Activated CD4-positive, alpha-beta T cell treated with anti-CD3 and anti-CD28 coated beads for 36 hours (primary cell): ENCODE measurements around the gene ALG8. TPM values are rescaled to one million over a fixed set of nuclear protein-coding genes. Genes with fewer than 3 reads are reported as not detected.
A peak's percentile ranks its signal among the peaks of the same experiment; 100 is the strongest.
"Not testable (repeated sequence)": the region's sequence is repeated elsewhere in the genome, so short reads cannot be mapped to it uniquely, and the experiment has no call there.

ENCODE experiments used
- ATAC-seq: fragments of 200-7000 bp; cut with Tn5 transposase; one replicate; pipeline ENCODE4 v1.10.0; 2021; ENCODE audit warnings: mild to moderate bottlenecking, moderate library complexity
- CTCF ChIA-PET: fragments of 350-600 bp; sonication (Branson Sonifier 250); formaldehyde crosslinking; loops from one replicate; lab custom pipeline; 2021; ENCODE audit warnings: antibody characterized with exemption; lab: Charles Lee
- POLR2A ChIA-PET: fragments of 350-600 bp; sonication (Branson Sonifier 250); formaldehyde crosslinking; loops from one replicate; lab custom pipeline; 2021; ENCODE audit warnings: antibody characterized with exemption, inconsistent platforms; lab: Charles Lee
- DNase-seq: peaks from one replicate; pipeline ENCODE4 v3.0.0-alpha.2; 2020
- H3K27ac Mint-ChIP-seq: one replicate; pipeline ENCODE4 v1.8.0; 2021; ENCODE audit warnings: mixed read lengths
- H3K27me3 Mint-ChIP-seq: one replicate; pipeline ENCODE4 v1.8.0; 2021; ENCODE audit warnings: mixed read lengths
- H3K36me3 Mint-ChIP-seq: one replicate; pipeline ENCODE4 v1.8.0; 2021; ENCODE audit warnings: low read depth, mixed read lengths
- H3K4me1 Mint-ChIP-seq: one replicate; pipeline ENCODE4 v1.8.0; 2021; ENCODE audit warnings: mixed read lengths
- H3K4me3 Mint-ChIP-seq: one replicate; pipeline ENCODE4 v1.8.0; 2021; ENCODE audit warnings: mild to moderate bottlenecking, moderate library complexity, mixed read lengths
- H3K9me3 Mint-ChIP-seq: one replicate; pipeline ENCODE4 v1.8.0; 2021; ENCODE audit warnings: low read depth, mixed read lengths
- intact Hi-C, 2 experiments: fragments of 100-400 bp; cut with DNase I in 1 of 2; cut with micrococcal nuclease in 1 of 2; formaldehyde crosslinking; loops; one replicate each; pipeline versions ENCODE4 v1.14.2 to v1.15.1; 2022 to 2024; cut with DNase I, micrococcal nuclease
- total RNA-seq, 2 experiments: library from RNA; stranded (reverse); gene quantifications; one replicate each; pipeline ENCODE4 v1.2.3, GENCODE V29; 2021

Gene ALG8
- total RNA-seq, result 10 to 100 TPM; 59.4 to 85.2 TPM

- peaks cover 47% of the 10 kb centered on the region for H3K36me3 Mint-ChIP-seq
Measured at GRCh38 chr11:78139422-78140391, at the start of gene ALG8. Gene ALG8, minus strand, starts transcription at chr11:78139626. Its CDS starts 38 bp downstream, at chr11:78139588.

GRCh38 chr11:78188286-78189173, 49.1 kb upstream of the ALG8 start, which contains the start of the genes KCTD21 and USP35:
Gene KCTD21, minus strand, starts transcription at chr11:78188626. Its CDS starts 14,072 bp downstream, at chr11:78174554.
Gene USP35, plus strand, starts transcription at chr11:78188919. Its CDS starts 7,327 bp downstream, at chr11:78196246.
- CTCF ChIA-PET, result interaction anchor here (0.6 to 2.1 kb wide), 9 partner anchors 9 to 376 kb away, joined by 3 to 10 read pairs (median 3); partner anchors contain the start of genes ALG8 and GAB2
- H3K27me3 Mint-ChIP-seq, result no peaks in the 10 kb centered on the region
- H3K4me1 Mint-ChIP-seq, result peaks cover 57% of the 10 kb centered on the region
- intact Hi-C loops, result loop anchor here (1.0 to 5.0 kb wide), 13 partner anchors 14 to 551 kb away; partner anchors contain the start of genes ALG8 (in 2 of the 2), INTS4 (in 2 of the 2), CLNS1A (in 1 of the 2) and GAB2 (in 1 of the 2)
- DNase-seq (peak; percentile 96), ATAC-seq (peak; percentile 85)
- POLR2A ChIA-PET, result interaction anchor here (0.7 to 1.2 kb wide), 5 partner anchors 13 to 202 kb away, joined by 3 to 8 read pairs (median 5); partner anchors contain the start of genes ALG8 and INTS4
- H3K9me3 Mint-ChIP-seq, result no peaks in the 10 kb centered on the region
- peak within 1 kb of the TSS; percentile 84 for H3K4me3 Mint-ChIP-seq
- H3K27ac Mint-ChIP-seq, result peak within 1 kb of the TSS; percentile 97
- peaks cover 8% of the 10 kb centered on the region for H3K36me3 Mint-ChIP-seq

More at GRCh38 chr11:78139422-78140391, at the start of gene ALG8:
- peaks cover 32% of the 10 kb centered on the region for H3K4me1 Mint-ChIP-seq
- no peaks in the 10 kb centered on the region for H3K27me3 Mint-ChIP-seq
- ChIA-PET POLR2A (interaction anchor here (0.6 to 1.7 kb wide), 4 partner anchors 45 to 145 kb away, joined by 3 to 11 read pairs (median 6); partner anchors contain the start of genes INTS4, KCTD21 and USP35), CTCF (interaction anchor here (0.6 to 1.3 kb wide), 11 partner anchors 21 to 285 kb away, joined by 3 to 9 read pairs (median 3); partner anchors contain the start of genes KCTD21 and USP35)
- DNase-seq (peak; percentile 98), ATAC-seq (peak; percentile 93)
- H3K27ac Mint-ChIP-seq, result peak within 1 kb of the TSS; percentile 95
- no peaks in the 10 kb centered on the region for H3K9me3 Mint-ChIP-seq
- intact Hi-C loops, result loop anchor here (1.0 to 10.0 kb wide), 13 partner anchors 49 to 667 kb away; partner anchors contain the start of genes GAB2 (in 2 of the 2), KCTD21 (in 2 of the 2), RSF1 (in 2 of the 2) and USP35 (in 2 of the 2)
- peak within 1 kb of the TSS; percentile 86 for H3K4me3 Mint-ChIP-seq

DNA sequence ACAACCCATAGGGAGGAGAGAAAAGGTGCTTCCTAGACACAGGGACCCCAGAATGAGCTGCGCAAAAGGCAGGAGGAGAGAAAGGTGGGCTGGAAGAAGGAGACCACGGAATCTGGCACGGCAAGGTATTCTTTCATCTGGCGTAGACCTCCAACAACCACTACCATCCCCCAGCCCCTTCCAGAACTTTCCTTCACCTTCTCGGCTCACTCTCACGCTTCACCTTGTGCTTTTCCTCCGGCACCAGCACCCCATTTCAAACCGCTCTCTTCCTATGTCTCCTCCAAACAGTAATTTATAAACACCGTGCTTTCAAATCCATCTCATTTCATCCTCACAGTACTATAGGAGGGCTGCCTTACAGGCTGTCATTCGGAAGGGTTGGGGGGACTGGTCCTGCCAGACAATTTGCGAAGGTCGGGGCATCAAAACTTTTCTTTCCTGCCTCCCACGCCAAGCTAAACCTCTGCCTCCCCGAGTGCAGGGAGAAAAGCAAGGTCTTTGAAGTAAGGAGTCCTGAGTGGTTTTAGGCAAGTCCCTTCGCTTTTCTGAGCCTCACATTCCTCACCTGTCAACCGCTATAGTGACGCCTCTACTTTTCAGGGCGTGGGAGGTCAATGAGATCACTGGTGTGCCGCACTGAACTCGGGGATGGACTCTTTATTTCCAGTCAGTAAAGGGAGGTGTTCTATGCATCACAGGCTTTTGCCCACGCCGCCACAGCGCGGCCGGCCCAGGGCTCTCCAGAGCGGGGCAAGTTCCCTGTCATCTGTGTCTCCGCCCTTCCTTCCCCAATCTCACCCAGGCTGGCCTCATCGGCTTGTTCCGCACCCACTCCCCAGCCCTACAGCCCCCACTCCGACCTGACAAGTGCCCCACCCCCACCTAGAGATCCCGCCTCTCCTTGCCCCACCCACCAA, 48.2 kb upstream of the ALG8 start:
- peak; percentile 92 for DNase-seq
- POLR2A ChIA-PET, result interaction anchor here (0.7 to 1.2 kb wide), 5 partner anchors 14 to 201 kb away, joined by 3 to 8 read pairs (median 5); partner anchors contain the start of genes ALG8 and INTS4
- H3K9me3 Mint-ChIP-seq, result no peaks in the 10 kb centered on the region
- peak overlapping the region; percentile 84 for H3K4me3 Mint-ChIP-seq
- peaks cover 51% of the 10 kb centered on the region for H3K4me1 Mint-ChIP-seq
- ATAC-seq, result peak; percentile 77
- H3K27me3 Mint-ChIP-seq, result no peaks in the 10 kb centered on the region
- intact Hi-C loops, result loop anchor here (1.0 to 5.0 kb wide), 13 partner anchors 15 to 550 kb away; partner anchors contain the start of genes ALG8 (in 2 of the 2), INTS4 (in 2 of the 2), CLNS1A (in 1 of the 2) and GAB2 (in 1 of the 2)
- peaks cover 10% of the 10 kb centered on the region for H3K36me3 Mint-ChIP-seq
- H3K27ac Mint-ChIP-seq, result peak overlapping the region; percentile 97
- CTCF ChIA-PET, result interaction anchor here (0.6 to 2.1 kb wide), 8 partner anchors 10 to 377 kb away, joined by 3 to 10 read pairs (median 3); partner anchors contain the start of genes ALG8 and GAB2

DNA sequence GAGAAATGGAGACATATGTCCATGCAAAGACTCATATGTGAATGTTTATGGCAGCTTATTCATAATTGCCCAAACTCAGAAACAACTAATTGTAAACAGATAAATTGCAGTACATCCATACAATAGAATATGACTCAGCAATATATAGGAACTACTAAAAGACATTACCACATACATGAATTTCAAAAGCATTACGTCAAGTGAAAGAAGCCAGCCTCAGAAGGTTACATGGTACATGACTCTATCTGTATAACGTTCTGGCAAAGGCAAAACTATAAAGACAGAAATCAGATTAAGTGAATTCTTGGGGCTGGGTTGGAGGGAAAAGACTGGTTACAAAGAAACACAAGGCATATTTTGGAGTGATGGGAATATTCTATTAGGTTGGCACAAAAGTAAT, 41.8 kb upstream of the ALG8 start:
- Mint-ChIP-seq H3K4me1 (peaks cover 23% of the 10 kb centered on the region), H3K27ac (no peak overlapping the region), H3K4me3 (no peak overlapping the region), H3K9me3 (peaks cover 5% of the 10 kb centered on the region), H3K36me3 (peaks cover 27% of the 10 kb centered on the region), H3K27me3 (no peaks in the 10 kb centered on the region)
- POLR2A ChIA-PET, result no interaction called here
- intact Hi-C loops, result no loop called here
- no peak for ATAC-seq
- CTCF ChIA-PET, result no interaction called here
- no peak for DNase-seq

GRCh38 chr11:78180751-78181150, 41.3 kb upstream of the ALG8 start:
- DNase-seq (no peak), ATAC-seq (no peak)
- intact Hi-C loops, result no loop called here
- ChIA-PET POLR2A (interaction anchor here (0.6 kb wide), 1 partner anchor 370 kb away, joined by 4 read pairs; no protein-coding TSS in a partner anchor), CTCF (no interaction called here)
- Mint-ChIP-seq H3K4me3 (no peak overlapping the region), H3K27ac (no peak overlapping the region), H3K36me3 (peaks cover 30% of the 10 kb centered on the region), H3K9me3 (peaks cover 5% of the 10 kb centered on the region), H3K27me3 (no peaks in the 10 kb centered on the region), H3K4me1 (peaks cover 19% of the 10 kb centered on the region)

DNA sequence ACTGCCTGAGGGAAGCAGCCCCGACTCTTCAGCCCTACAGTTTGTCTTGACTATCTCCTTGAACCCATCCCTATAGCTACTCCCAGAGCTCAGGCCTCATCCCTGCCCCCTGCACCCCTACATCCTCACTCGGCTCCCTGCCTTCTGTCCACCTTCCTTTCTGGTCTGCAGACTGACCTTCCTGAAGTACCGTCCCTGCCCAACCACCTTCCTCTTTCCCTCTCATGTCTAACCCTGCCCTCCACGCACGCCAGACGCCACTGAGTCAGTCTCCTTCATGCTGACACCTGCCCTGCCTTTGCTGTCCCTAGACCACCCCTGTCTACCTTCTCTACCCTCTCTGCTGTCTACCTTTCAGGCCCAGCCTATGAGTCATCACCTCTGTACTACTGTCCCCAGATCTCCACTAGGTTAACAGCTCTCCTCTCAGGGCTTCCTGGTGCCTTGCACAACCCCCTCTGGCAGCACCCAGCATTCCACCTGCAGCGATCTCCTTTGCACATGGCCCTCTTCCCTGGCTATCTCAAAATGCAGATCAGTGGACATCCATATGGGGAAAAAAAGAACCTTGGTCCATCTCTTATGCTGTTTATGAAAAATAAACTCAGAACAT, 40.1 kb upstream of the ALG8 start:
- no peak for ATAC-seq
- Mint-ChIP-seq H3K27ac (peak overlapping the region; percentile 7), H3K4me3 (no peak overlapping the region), H3K9me3 (peaks cover 5% of the 10 kb centered on the region), H3K36me3 (peaks cover 30% of the 10 kb centered on the region), H3K27me3 (no peaks in the 10 kb centered on the region), H3K4me1 (peaks cover 16% of the 10 kb centered on the region)
- ChIA-PET CTCF (no interaction called here), POLR2A (no interaction called here)
- intact Hi-C loops, result no loop called here
- no peak for DNase-seq

GRCh38 chr11:78177216-78177615, 37.8 kb upstream of the ALG8 start:
- ChIA-PET CTCF (interaction anchor here (1.1 kb wide), 1 partner anchor 24 kb away, joined by 3 read pairs; no protein-coding TSS in a partner anchor), POLR2A (no interaction called here)
- Mint-ChIP-seq H3K36me3 (peaks cover 38% of the 10 kb centered on the region), H3K27me3 (no peaks in the 10 kb centered on the region), H3K4me3 (no peak overlapping the region), H3K4me1 (peaks cover 13% of the 10 kb centered on the region), H3K9me3 (peaks cover 5% of the 10 kb centered on the region), H3K27ac (no peak overlapping the region)
- ATAC-seq, result no peak
- no peak for DNase-seq
- intact Hi-C loops, result no loop called here

GRCh38 chr11:78176605-78177141, 37.2 kb upstream of the ALG8 start:
- Mint-ChIP-seq H3K4me1 (peaks cover 13% of the 10 kb centered on the region), H3K36me3 (peaks cover 38% of the 10 kb centered on the region), H3K27me3 (no peaks in the 10 kb centered on the region), H3K9me3 (peaks cover 5% of the 10 kb centered on the region), H3K4me3 (no peak overlapping the region), H3K27ac (no peak overlapping the region)
- ChIA-PET CTCF (no interaction called here), POLR2A (no interaction called here)
- no peak for ATAC-seq
- no peak for DNase-seq
- intact Hi-C loops, result no loop called here

DNA sequence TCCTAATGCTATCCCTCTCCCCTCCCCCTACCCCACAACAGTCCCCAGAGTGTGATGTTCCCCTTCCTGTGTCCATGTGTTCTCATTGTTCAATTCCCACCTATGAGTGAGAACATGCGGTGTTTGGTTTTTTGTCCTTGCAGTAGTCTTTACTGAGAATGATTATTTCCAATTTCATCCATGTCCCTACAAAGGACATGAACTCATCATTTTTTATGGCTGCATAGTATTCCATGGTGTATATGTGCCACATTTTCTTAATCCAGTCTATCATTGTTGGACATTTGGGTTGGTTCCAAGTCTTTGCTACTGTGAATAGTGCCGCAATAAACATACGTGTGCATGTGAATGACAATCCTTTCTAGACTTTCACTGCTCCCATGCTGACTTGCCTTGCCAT, 36.4 kb upstream of the ALG8 start:
- H3K27me3 Mint-ChIP-seq, ATAC-seq, DNase-seq, intact Hi-C loops, POLR2A ChIA-PET, H3K9me3 Mint-ChIP-seq, H3K4me1 Mint-ChIP-seq, H3K27ac Mint-ChIP-seq, H3K4me3 Mint-ChIP-seq: not testable (repeated sequence)
- peaks cover 32% of the 10 kb centered on the region for H3K36me3 Mint-ChIP-seq
- CTCF ChIA-PET, result interaction anchor here (0.6 kb wide), 1 partner anchor 105 kb away, joined by 5 read pairs; no protein-coding TSS in a partner anchor
